Mononuclear cell (primary cell): ENCODE measurements around the gene QSOX2. TPM values are rescaled to one million over a fixed set of nuclear protein-coding genes. Genes with fewer than 3 reads are reported as not detected.

Experiments
- H3K27me3 ChIP-seq: 2 replicates; pipeline ENCODE4 v1.6.0; 2011; ENCODE audit warnings: low read length, control low read depth; ENCODE audit not compliant: insufficient read depth
- H3K4me1 ChIP-seq: 2 replicates; pipeline ENCODE4 v1.5.1; 2011; ENCODE audit warnings: mild to moderate bottlenecking, low read length, control low read depth; ENCODE audit not compliant: insufficient read depth
- H3K4me3 ChIP-seq: 2 replicates; pipeline ENCODE4 v1.5.1; 2011; ENCODE audit warnings: mild to moderate bottlenecking, low read length, moderate library complexity
- H3K9me3 ChIP-seq: 2 replicates; pipeline ENCODE4 v1.5.1; 2011; ENCODE audit warnings: low read depth, mild to moderate bottlenecking, control low read depth, low read length
- total RNA-seq: library from RNA; depleted of rRNA; stranded (reverse); fragments of >200 nt; gene quantifications from one replicate; pipeline ENCODE4 v1.2.3, GENCODE V29; 2012

Gene QSOX2
- total RNA-seq, 1 donor = 8.1 TPM

DNA sequence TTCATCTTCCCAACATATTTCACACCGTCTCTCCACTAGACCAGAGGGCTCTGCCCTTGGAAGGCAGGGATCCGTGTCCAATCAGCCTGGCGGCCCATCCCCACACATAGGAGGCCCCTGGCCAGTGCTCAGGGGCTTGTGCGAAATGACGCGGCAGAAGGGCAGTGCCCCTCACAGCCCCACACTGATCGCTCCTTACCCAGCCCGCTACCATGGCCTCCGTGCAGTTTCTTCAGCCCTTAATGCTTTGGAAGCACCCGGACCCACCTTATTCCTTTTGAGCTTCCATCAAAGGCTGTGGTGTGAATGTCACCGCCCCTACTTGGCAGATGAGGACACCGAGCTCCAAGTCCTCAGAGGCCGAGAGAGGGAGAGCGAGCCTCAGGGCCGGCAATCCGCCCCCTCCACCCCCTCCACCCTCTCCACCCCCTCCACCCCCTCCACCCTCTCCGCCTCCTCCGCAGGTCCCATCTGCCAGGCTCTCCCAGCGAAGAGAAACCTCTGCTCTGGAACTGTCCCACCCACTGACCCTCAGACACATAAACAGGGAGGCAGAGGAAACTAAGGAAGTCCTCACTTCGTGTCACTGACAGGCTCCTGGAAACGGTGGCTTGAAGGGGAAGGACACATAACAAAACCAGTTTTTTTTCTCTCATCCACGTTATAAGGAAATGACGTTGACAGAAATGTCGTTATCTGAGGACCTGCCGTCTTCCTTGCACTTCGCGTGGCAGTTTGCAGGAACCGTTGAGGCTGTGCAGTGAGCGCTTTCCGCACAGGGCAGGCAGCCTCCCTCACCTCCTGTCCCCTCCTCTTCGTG, 13.9 kb downstream of the QSOX2 start:
- peak overlapping the region; percentile 14 for H3K4me3 ChIP-seq
- no peaks in the 10 kb centered on the region for H3K27me3 ChIP-seq
- H3K4me1 ChIP-seq = peaks cover 21% of the 10 kb centered on the region
- H3K9me3 ChIP-seq = no peaks in the 10 kb centered on the region

DNA sequence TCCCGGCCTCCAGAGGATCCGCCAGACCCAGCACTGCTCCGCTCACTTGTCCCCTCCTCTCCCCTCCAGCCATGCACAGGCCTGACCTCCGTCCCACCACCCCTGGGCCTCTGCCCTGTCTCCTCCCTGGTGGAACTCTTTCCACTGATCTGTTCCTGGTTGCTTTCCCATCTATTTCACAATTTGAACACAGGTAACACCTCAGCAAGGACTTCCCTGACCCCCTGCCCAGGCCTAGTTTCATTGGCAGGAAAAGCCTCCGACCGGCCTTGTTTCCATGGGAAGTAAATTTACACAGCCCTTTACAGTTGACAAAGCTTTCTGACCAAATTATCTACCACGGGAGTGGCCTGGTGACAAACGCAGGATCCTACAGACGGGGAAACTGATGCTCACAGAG, 14.8 kb downstream of the QSOX2 start:
- Histone ChIP-seq H3K4me1 (peaks cover 30% of the 10 kb centered on the region), H3K27me3 (no peaks in the 10 kb centered on the region), H3K4me3 (no peak overlapping the region), H3K9me3 (no peaks in the 10 kb centered on the region)

GRCh38 chr9:136230365-136230764, 15.2 kb downstream of the QSOX2 start:
- Histone ChIP-seq H3K4me1 (peaks cover 34% of the 10 kb centered on the region), H3K9me3 (no peaks in the 10 kb centered on the region), H3K4me3 (no peak overlapping the region), H3K27me3 (no peaks in the 10 kb centered on the region)

DNA sequence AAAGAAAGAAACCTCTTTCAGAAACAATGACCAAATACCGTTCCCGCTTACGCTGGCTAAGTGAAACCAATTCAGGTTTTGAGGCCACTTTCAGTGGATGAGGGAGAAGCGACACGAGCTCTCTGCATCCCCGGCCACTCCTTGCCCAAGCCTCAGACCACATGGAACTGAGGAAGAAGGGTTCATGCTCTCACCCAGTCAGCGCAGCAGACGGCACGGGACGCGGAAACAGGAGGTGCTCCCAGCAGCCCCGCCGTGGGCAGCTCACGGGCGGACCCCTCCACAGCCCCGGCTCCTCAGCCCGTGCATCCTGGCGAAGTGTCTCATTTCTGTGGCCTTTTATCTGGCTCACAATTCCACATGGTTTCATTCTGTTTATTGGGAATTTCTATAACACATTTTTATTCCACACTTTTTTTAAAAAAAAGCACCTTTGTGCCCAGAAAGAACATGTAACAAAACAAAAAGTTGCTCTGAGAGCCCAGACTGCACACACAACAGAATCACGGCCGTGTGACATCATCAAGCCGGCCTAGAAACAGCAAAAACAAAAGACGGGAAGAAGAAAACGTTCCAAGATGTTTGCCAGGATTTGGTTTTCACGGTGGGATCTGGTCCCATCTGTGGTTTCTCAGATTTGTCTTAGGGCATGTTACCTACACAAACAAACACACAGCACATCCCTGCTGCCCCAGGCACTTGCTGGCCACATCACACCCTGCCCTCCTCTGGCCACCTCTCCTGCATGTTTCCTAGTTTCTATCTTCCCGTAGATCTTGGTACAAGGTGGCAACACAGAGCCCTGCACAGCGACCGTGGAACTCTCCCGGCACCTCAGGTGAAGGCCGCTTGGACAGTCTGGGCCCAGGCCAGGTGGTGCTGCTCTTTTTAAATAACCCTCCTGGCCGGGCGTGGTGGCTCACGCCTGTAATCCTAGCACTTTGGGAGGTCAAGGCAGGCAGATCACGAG, 16.2 kb downstream of the QSOX2 start:
- H3K4me3 ChIP-seq = no peak overlapping the region
- no peaks in the 10 kb centered on the region for H3K9me3 ChIP-seq
- peaks cover 42% of the 10 kb centered on the region for H3K4me1 ChIP-seq
- no peaks in the 10 kb centered on the region for H3K27me3 ChIP-seq

GRCh38 chr9:136228107-136228875, 17.3 kb downstream of the QSOX2 start:
- Histone ChIP-seq H3K4me1 (peaks cover 44% of the 10 kb centered on the region), H3K27me3 (no peaks in the 10 kb centered on the region), H3K4me3 (no peak overlapping the region), H3K9me3 (no peaks in the 10 kb centered on the region)

GRCh38 chr9:136226680-136227407, 18.8 kb downstream of the QSOX2 start:
- Histone ChIP-seq H3K4me3 (no peak overlapping the region), H3K9me3 (no peaks in the 10 kb centered on the region), H3K27me3 (no peaks in the 10 kb centered on the region), H3K4me1 (peaks cover 30% of the 10 kb centered on the region)

GRCh38 chr9:136225748-136226679, 19.6 kb downstream of the QSOX2 start:
- Histone ChIP-seq H3K27me3 (no peaks in the 10 kb centered on the region), H3K4me3 (no peak overlapping the region), H3K4me1 (peaks cover 30% of the 10 kb centered on the region), H3K9me3 (no peaks in the 10 kb centered on the region)

- Histone ChIP-seq H3K27me3 (no peaks in the 10 kb centered on the region), H3K9me3 (no peaks in the 10 kb centered on the region), H3K4me1 (peaks cover 30% of the 10 kb centered on the region), H3K4me3 (no peak overlapping the region)
These were observed 20.3 kb downstream of the QSOX2 start for GRCh38 chr9:136225366-136225747.

GRCh38 chr9:136223871-136224640, 21.6 kb downstream of the QSOX2 start:
- Histone ChIP-seq H3K27me3 (no peaks in the 10 kb centered on the region), H3K9me3 (no peaks in the 10 kb centered on the region), H3K4me3 (no peak overlapping the region), H3K4me1 (peaks cover 30% of the 10 kb centered on the region)

DNA sequence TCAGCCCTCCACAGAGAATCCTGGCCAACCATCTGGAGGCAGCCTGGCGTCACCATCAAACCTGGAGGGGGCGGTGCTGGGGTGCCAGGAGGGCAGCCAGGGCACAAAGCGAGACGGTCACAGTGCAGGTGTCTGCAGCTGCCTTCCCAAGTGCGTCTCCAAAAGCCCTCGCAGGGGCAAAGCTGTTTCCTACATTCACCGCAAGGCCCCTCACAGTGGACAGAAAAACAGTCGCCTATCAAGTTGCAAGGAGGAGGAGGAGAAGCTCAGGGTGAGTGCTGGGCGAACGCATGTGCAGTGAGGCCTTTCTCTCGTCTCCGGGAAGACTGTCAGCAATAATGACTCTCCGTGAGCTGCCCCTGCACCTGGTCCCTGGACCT, 22.7 kb downstream of the QSOX2 start:
- Histone ChIP-seq H3K4me3 (no peak overlapping the region), H3K27me3 (no peaks in the 10 kb centered on the region), H3K9me3 (no peaks in the 10 kb centered on the region), H3K4me1 (peaks cover 30% of the 10 kb centered on the region)

DNA sequence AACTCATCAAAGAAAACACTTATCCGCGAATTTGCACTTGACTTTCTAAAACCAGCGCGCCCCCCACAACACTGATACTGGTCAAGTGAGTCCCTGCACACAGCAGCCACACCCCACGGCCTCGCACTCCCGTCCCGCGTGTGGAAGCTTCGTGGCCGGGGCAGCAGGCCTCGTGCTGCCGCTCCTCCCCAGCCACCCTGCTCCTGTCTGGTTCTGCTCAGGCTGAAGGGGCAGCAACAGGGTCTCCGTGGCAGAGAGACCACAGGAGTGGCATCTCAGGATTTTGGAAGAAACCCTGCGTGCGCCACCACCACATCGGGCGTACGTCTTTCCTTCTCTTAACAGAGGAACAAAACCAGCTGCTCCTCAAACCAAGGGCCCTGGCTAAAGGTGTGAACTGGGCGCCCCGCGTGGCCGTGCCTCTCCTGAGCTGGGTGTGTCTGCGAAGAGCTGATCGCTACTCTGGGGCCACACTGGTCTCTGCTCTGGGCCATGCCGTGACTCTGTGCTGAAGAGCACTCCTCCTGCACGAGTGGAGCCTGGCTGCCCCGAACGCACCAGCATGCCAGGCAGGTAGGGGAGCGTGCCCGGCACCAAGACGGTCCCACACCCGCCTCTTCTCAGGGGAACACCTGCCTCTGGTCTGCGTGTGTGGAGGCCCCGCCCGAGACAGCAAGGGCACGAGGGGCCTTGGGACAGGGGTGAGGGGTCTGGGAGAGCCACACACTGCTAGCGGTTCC, 23.3 kb downstream of the QSOX2 start:
- Histone ChIP-seq H3K27me3 (no peaks in the 10 kb centered on the region), H3K9me3 (no peaks in the 10 kb centered on the region), H3K4me1 (peaks cover 30% of the 10 kb centered on the region), H3K4me3 (no peak overlapping the region)

DNA sequence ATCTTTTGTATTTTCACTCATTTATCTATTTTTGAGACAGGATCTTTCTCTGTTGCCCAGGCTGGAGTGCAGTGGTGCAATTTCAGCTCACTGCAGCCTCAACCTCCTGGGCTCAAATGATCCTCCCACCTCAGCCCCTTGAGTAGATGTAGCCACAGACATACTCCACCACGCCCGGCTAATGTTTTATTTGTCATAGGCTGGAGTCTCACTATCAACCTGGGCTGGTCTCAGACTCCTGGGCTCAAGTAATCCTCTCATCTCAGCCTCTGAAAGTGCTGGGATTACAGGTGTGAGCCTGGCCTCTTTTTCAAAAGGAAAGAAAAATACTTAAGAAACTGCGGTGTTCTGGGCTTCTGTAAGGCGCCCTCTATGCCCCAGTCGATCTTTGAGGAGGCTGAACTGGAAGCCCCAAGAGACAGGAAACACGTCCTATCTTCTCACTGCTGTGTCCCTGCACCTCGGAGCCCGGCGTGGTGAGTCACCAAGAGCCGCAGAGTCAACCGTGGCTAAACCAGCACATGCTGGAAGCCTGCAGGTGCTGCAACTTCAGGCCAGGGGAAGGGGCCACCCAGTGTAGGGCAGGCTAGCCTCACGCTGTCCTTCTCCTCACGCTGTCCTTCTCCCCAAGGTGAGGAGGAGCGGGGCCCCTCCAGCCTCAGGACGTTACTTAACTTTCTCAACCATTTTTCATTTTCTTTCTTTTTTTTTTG, 25.4 kb downstream of the QSOX2 start:
- Histone ChIP-seq H3K4me1 (peaks cover 10% of the 10 kb centered on the region), H3K9me3 (no peaks in the 10 kb centered on the region), H3K4me3 (no peak overlapping the region), H3K27me3 (no peaks in the 10 kb centered on the region)
